PC-9 (cell line): Measurements from ENCODE around the gene LRRC7. TPM values are rescaled to one million over a fixed set of nuclear protein-coding genes. Genes with fewer than 3 reads are reported as not detected.
A peak's percentile ranks its signal among the peaks of the same experiment; 100 is the strongest.

Source experiments
- BruUV-seq: library from RNA; stranded (reverse); fragments of 400-500 nt; replicated peaks from 2 replicates; lab custom pipeline; 2021; lab: Mats Ljungman, UMichigan
- CTCF ChIA-PET: fragments of 300-600 bp; sonication (Branson Sonifier 250); formaldehyde crosslinking; loops from one replicate; lab custom pipeline; 2022; ENCODE audit warnings: antibody characterized with exemption; lab: Charles Lee
- POLR2A ChIA-PET: fragments of 300-600 bp; sonication (Branson Sonifier 250); formaldehyde crosslinking; loops from one replicate; lab custom pipeline; 2022; ENCODE audit warnings: antibody characterized with exemption; ENCODE audit not compliant: unreplicated experiment; lab: Charles Lee
- DNase-seq, 2 experiments: peaks; one replicate each; pipeline versions ENCODE4 v3.0.0 to v3.0.0-alpha.2; 2015 to 2022; ENCODE audit warnings: mixed read lengths in 1 of 2
- H2AFZ ChIP-seq: fragments of 200-600 bp; sonication (generic); 2 replicates; pipeline ENCODE4 v1.8.1; 2017; ENCODE audit warnings: antibody characterized with exemption
- H3F3A ChIP-seq: fragments of 200-600 bp; sonication (generic); 2 replicates; pipeline ENCODE4 v1.8.1; 2017; ENCODE audit warnings: antibody characterized with exemption, mild to moderate bottlenecking, low read depth; ENCODE audit not compliant: insufficient read depth
- H3K27ac ChIP-seq: fragments of 200-600 bp; sonication (generic); 2 replicates; pipeline ENCODE4 v1.6.1; 2016; ENCODE audit warnings: mixed run types
- H3K27me3 ChIP-seq: fragments of 200-600 bp; sonication (generic); 2 replicates; pipeline ENCODE4 v1.6.1; 2016; ENCODE audit warnings: low read depth, mixed run types; ENCODE audit not compliant: insufficient read depth
- H3K36me3 ChIP-seq: fragments of 200-600 bp; sonication (generic); 2 replicates; pipeline ENCODE4 v1.6.1; 2016; ENCODE audit warnings: low read depth, mixed run types
- H3K4me1 ChIP-seq: fragments of 200-600 bp; sonication (generic); replicated peaks from 2 replicates; pipeline ENCODE4 v1.6.1; 2016; ENCODE audit warnings: mixed run types; ENCODE audit not compliant: insufficient read depth
- H3K4me2 ChIP-seq: fragments of 200-600 bp; sonication (generic); 2 replicates; pipeline ENCODE4 v1.6.1; 2017; ENCODE audit warnings: mixed run types
- H3K4me3 ChIP-seq: fragments of 200-600 bp; sonication (generic); 2 replicates; pipeline ENCODE4 v1.6.1; 2016; ENCODE audit warnings: mixed run types
- H3K79me2 ChIP-seq: fragments of 200-600 bp; sonication (generic); 2 replicates; pipeline ENCODE4 v1.6.1; 2017; ENCODE audit warnings: low read depth, mixed run types
- H3K9me2 ChIP-seq: fragments of 200-600 bp; sonication (generic); 2 replicates; pipeline ENCODE4 v1.8.1; 2017; ENCODE audit warnings: mild to moderate bottlenecking; ENCODE audit not compliant: insufficient read depth
- H3K9me3 ChIP-seq: fragments of 200-600 bp; sonication (generic); 2 replicates; pipeline ENCODE4 v1.8.1; 2016; ENCODE audit warnings: low read depth; ENCODE audit not compliant: insufficient read depth
- H4K20me1 ChIP-seq: fragments of 200-600 bp; sonication (generic); 2 replicates; pipeline ENCODE4 v1.8.1; 2017; ENCODE audit not compliant: insufficient read depth
- CTCF ChIP-seq: fragments of 200-600 bp; sonication (generic); conservative IDR thresholded peaks from 2 replicates; pipeline ENCODE4 v1.6.1; 2017; ENCODE audit warnings: mixed run types, antibody characterized with exemption, mild to moderate bottlenecking, moderate library complexity
- EZH2 ChIP-seq: fragments of 200-600 bp; sonication (generic); IDR thresholded peaks from 2 replicates; pipeline ENCODE4 v1.8.0; 2017; ENCODE audit warnings: antibody characterized with exemption, low read depth
- intact Hi-C: fragments of 100-400 bp; cut with micrococcal nuclease; formaldehyde crosslinking; loops from one replicate; pipeline ENCODE4 v1.10.0; 2022; ENCODE audit not compliant: unreplicated experiment
- total RNA-seq: library from RNA; stranded (reverse); gene quantifications from 2 replicates; pipeline ENCODE4 v1.2.3, GENCODE V29; 2021

The LRRC7 gene
- total RNA-seq, 1 experiment from 2014 or later: not detected

- no peaks in the 10 kb centered on the region for H3F3A ChIP-seq
- no peak overlapping the region for H3K27ac ChIP-seq
- DNase-seq: peak in 1 of 2 experiments; percentile 28
- POLR2A ChIA-PET: no interaction called here
- no peak overlapping the region for H3K4me2 ChIP-seq
- TF ChIP-seq EZH2 (no peak), CTCF (no peak)
- H3K79me2 ChIP-seq: no peaks in the 10 kb centered on the region
- H4K20me1 ChIP-seq: no peaks in the 10 kb centered on the region
- H3K9me2 ChIP-seq: no peaks in the 10 kb centered on the region
- no peaks in the 10 kb centered on the region for H3K9me3 ChIP-seq
- H2AFZ ChIP-seq: no peak overlapping the region
- no peaks in the 10 kb centered on the region for H3K36me3 ChIP-seq
- no peaks in the 10 kb centered on the region for H3K27me3 ChIP-seq
- no peak overlapping the region for H3K4me3 ChIP-seq
- CTCF ChIA-PET: no interaction called here
- no peaks in the 10 kb centered on the region for H3K4me1 ChIP-seq
- no TSS peak for BruUV-seq
- intact Hi-C loops: no loop called here
Observed at GRCh38 chr1:69967245-69967766, 399.6 kb downstream of the LRRC7 start.

GRCh38 chr1:69976896-69977295 is 409.2 kb downstream of the LRRC7 start:
- Histone ChIP-seq H3K79me2 (no peaks in the 10 kb centered on the region), H3K27ac (no peak overlapping the region), H3K36me3 (no peaks in the 10 kb centered on the region), H3K9me2 (no peaks in the 10 kb centered on the region), H4K20me1 (no peaks in the 10 kb centered on the region), H3F3A (no peaks in the 10 kb centered on the region), H3K4me2 (no peak overlapping the region), H3K9me3 (peaks cover 4% of the 10 kb centered on the region; the same call in 1 of the 2 replicates), H3K4me1 (no peaks in the 10 kb centered on the region), H3K27me3 (no peaks in the 10 kb centered on the region), H2AFZ (no peak overlapping the region), H3K4me3 (no peak overlapping the region)
- ChIA-PET CTCF (no interaction called here), POLR2A (no interaction called here)
- intact Hi-C loops: no loop called here
- no peak for TF ChIP-seq CTCF
- no peak for TF ChIP-seq EZH2
- no peak for DNase-seq
- BruUV-seq: no TSS peak

GRCh38 chr1:69982992-69983391 is 415.3 kb downstream of the LRRC7 start:
- no peak overlapping the region for H2AFZ ChIP-seq
- ChIA-PET POLR2A (no interaction called here), CTCF (no interaction called here)
- no peaks in the 10 kb centered on the region for H3K79me2 ChIP-seq
- no peak for TF ChIP-seq CTCF
- no peak for TF ChIP-seq EZH2
- H3F3A ChIP-seq: no peaks in the 10 kb centered on the region
- no peaks in the 10 kb centered on the region for H4K20me1 ChIP-seq
- BruUV-seq: no TSS peak
- H3K9me3 ChIP-seq: peaks cover 8% of the 10 kb centered on the region; the same call in 1 of the 2 replicates
- H3K4me2 ChIP-seq: no peak overlapping the region
- peaks cover 3% of the 10 kb centered on the region; the same call in 1 of the 2 replicates for H3K9me2 ChIP-seq
- intact Hi-C loops: no loop called here
- H3K36me3 ChIP-seq: no peaks in the 10 kb centered on the region
- no peak for DNase-seq
- no peak overlapping the region for H3K4me3 ChIP-seq
- H3K4me1 ChIP-seq: no peaks in the 10 kb centered on the region; the same call in 1 of the 2 replicates
- H3K27ac ChIP-seq: no peak overlapping the region
- no peaks in the 10 kb centered on the region for H3K27me3 ChIP-seq
